Measurements from ENCODE around the gene FAM53C. TPM values are rescaled to one million over a fixed set of nuclear protein-coding genes. Genes with fewer than 3 reads are reported as not detected.

The FAM53C gene
- polyA plus RNA-seq, 3 donors, result 24.9 to 92.2 (median 28.7) TPM

DNA sequence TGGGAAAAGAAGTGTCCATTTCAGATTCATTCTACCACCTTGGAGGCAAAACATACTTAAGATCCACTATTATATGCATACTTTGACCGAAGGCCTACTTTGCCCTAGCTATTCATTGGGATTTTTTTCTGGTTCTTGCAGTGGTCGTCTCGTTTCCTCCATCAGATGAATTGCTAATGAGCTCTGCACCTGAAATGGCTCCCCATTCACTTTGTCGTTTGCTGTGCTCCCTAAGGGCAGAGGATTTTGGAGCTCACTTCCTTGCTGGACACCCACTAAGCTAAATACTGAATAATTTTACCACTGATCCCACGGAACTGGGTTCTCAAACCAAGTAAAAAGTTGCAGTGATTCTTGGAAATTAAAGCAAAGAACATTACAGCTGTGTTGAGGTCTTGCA is 16.3 kb downstream of the FAM53C start:
- no peak for DNase-seq
- H3K36me3 ChIP-seq (replicated peaks in 1 of 2; ENCODE audit: control insufficient read depth in 1 of 2, insufficient read depth in 2 of 2, low read length in 2 of 2), result peaks cover under 1 to 2% of the 10 kb centered on the region in 2 donors
- peaks cover 21 to 25% of the 10 kb centered on the region in 2 donors for H3K4me1 ChIP-seq (ENCODE audit: control insufficient read depth in 1 of 2, insufficient read depth in 2 of 2, low read length in 2 of 2)
- peaks cover 43% of the 10 kb centered on the region for H3K4me1 Mint-ChIP-seq
- peak overlapping the region; percentile 85 for H3K4me2 ChIP-seq (replicated peaks; ENCODE audit: extremely low read depth, low read length, poor library complexity, severe bottlenecking)
- H3K79me2 ChIP-seq (ENCODE audit: insufficient read depth, low read length), result peaks cover 77% of the 10 kb centered on the region
- H3K27me3 ChIP-seq (ENCODE audit: control insufficient read depth in 2 of 2, insufficient read depth in 2 of 2, low read length in 2 of 2), result no peaks in the 10 kb centered on the region
- H3K9ac ChIP-seq (ENCODE audit: insufficient read depth, low read length, poor library complexity, severe bottlenecking), result peak overlapping the region; percentile 99
- 31% methylated on average over 3 of the region's 5 CpGs for WGBS (ENCODE audit: insufficient coverage)
- H3K27ac ChIP-seq (ENCODE audit: low read depth in 1 of 2, low read length in 2 of 2), result peak overlapping the region in 1 of 2 donors; percentile 98
- H2AFZ ChIP-seq (ENCODE audit: insufficient read depth, low read depth, low read length, poor library complexity, severe bottlenecking), result no peak overlapping the region
- peaks cover 7 to 23% of the 10 kb centered on the region in 2 donors for H3K36me3 Mint-ChIP-seq
- no peaks in the 10 kb centered on the region for H3K27me3 Mint-ChIP-seq (ENCODE audit: low read depth in 3 of 3)
- H3K4me3 ChIP-seq (replicated peaks in 1 of 3; ENCODE audit: low read depth in 2 of 3, low read length in 3 of 3), result peak overlapping the region; percentile 78 to 98 (median 89)
- peaks cover 44% of the 10 kb centered on the region for H4K20me1 ChIP-seq (ENCODE audit: insufficient read depth, low read length)
- peak overlapping the region; percentile 55 to 99 (median 98) for H3K27ac Mint-ChIP-seq
- peaks cover 4 to 11% (median 8%) of the 10 kb centered on the region in 7 donors for H3K9me3 Mint-ChIP-seq
- TF ChIP-seq, protein P1, sequence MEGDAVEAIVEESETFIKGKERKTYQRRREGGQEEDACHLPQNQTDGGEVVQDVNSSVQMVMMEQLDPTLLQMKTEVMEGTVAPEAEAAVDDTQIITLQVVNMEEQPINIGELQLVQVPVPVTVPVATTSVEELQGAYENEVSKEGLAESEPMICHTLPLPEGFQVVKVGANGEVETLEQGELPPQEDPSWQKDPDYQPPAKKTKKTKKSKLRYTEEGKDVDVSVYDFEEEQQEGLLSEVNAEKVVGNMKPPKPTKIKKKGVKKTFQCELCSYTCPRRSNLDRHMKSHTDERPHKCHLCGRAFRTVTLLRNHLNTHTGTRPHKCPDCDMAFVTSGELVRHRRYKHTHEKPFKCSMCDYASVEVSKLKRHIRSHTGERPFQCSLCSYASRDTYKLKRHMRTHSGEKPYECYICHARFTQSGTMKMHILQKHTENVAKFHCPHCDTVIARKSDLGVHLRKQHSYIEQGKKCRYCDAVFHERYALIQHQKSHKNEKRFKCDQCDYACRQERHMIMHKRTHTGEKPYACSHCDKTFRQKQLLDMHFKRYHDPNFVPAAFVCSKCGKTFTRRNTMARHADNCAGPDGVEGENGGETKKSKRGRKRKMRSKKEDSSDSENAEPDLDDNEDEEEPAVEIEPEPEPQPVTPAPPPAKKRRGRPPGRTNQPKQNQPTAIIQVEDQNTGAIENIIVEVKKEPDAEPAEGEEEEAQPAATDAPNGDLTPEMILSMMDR (IDR thresholded peaks at IDR 0.05), result no peak
- H3K4me3 Mint-ChIP-seq, result peak overlapping the region; percentile 98
- intact Hi-C loops (cut with micrococcal nuclease), result loop anchor here in 1 of 2 donors (5.0 kb wide), 1 partner anchor 188 kb away; the partner anchor contains the start of gene ETF1
- H3K9me3 ChIP-seq (replicated peaks in 1 of 2; ENCODE audit: control insufficient read depth in 1 of 2, insufficient read depth in 1 of 2, low read length in 2 of 2), result peaks cover 0 to 6% of the 10 kb centered on the region in 2 donors

DNA sequence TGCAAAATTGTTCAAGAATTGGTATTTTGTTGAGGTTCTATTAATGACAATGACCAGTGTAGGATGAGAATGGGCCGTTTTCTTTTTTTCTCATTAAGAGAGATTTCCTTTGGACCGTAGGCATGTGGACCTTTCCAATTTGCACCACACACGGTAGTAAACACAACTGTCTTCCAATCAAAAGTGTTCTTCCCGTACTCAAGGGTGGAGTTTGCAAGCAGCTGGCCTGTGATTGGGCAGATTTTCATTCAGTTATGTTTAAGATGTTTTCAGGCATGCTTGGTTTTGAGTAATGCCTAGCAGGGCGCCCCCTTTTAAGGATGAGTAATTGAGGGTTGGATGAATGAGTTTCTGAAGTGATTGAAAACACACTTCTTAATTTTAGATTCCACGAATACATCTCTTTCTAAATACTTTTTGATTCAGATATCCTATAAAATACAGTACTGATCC is 16.9 kb downstream of the FAM53C start:
- Histone ChIP-seq H3K4me3 (replicated peaks in 1 of 3; ENCODE audit: low read depth in 2 of 3, low read length in 3 of 3) (peak overlapping the region; percentile 78 to 98 (median 89)), H4K20me1 (ENCODE audit: insufficient read depth, low read length) (peaks cover 50% of the 10 kb centered on the region), H2AFZ (ENCODE audit: insufficient read depth, low read depth, low read length, poor library complexity, severe bottlenecking) (no peak overlapping the region), H3K27ac (ENCODE audit: low read depth in 1 of 2, low read length in 2 of 2) (peak overlapping the region in 1 of 2 donors; percentile 98), H3K79me2 (ENCODE audit: insufficient read depth, low read length) (peaks cover 83% of the 10 kb centered on the region), H3K36me3 (replicated peaks in 1 of 2; ENCODE audit: control insufficient read depth in 1 of 2, insufficient read depth in 2 of 2, low read length in 2 of 2) (no peaks in the 10 kb centered on the region), H3K9ac (ENCODE audit: insufficient read depth, low read length, poor library complexity, severe bottlenecking) (no peak overlapping the region), H3K4me1 (ENCODE audit: control insufficient read depth in 1 of 2, insufficient read depth in 2 of 2, low read length in 2 of 2) (peaks cover 21 to 25% of the 10 kb centered on the region in 2 donors), H3K27me3 (ENCODE audit: control insufficient read depth in 2 of 2, insufficient read depth in 2 of 2, low read length in 2 of 2) (no peaks in the 10 kb centered on the region), H3K4me2 (replicated peaks; ENCODE audit: extremely low read depth, low read length, poor library complexity, severe bottlenecking) (peak overlapping the region; percentile 85), H3K9me3 (replicated peaks in 1 of 2; ENCODE audit: control insufficient read depth in 1 of 2, insufficient read depth in 1 of 2, low read length in 2 of 2) (peaks cover 0 to 6% of the 10 kb centered on the region in 2 donors)
- no CpG with 5 or more reads among the region's 6 CpGs for WGBS (ENCODE audit: insufficient coverage)
- Mint-ChIP-seq H3K4me3 (peak overlapping the region in 1 of 2 donors; percentile 98), H3K36me3 (peaks cover 5 to 20% of the 10 kb centered on the region in 2 donors), H3K27me3 (ENCODE audit: low read depth in 3 of 3) (no peaks in the 10 kb centered on the region), H3K9me3 (peaks cover 4 to 11% (median 8%) of the 10 kb centered on the region in 7 donors), H3K4me1 (peaks cover 45% of the 10 kb centered on the region), H3K27ac (peak overlapping the region in 5 of 7 donors; percentile 35 to 99 (median 50))
- TF ChIP-seq, protein P1 (IDR thresholded peaks at IDR 0.05), result no peak
- intact Hi-C loops (cut with micrococcal nuclease), result loop anchor here in 1 of 2 donors (5.0 kb wide), 1 partner anchor 187 kb away; the partner anchor contains the start of gene ETF1
- DNase-seq, result peak; percentile 60 to 78 (median 66)

Measured in CD14-positive monocyte (primary cell).